ENCODE results near the gene CDC20.
A peak's percentile ranks its signal among the peaks of the same experiment; 100 is the strongest.

Gene CDC20

DNA sequence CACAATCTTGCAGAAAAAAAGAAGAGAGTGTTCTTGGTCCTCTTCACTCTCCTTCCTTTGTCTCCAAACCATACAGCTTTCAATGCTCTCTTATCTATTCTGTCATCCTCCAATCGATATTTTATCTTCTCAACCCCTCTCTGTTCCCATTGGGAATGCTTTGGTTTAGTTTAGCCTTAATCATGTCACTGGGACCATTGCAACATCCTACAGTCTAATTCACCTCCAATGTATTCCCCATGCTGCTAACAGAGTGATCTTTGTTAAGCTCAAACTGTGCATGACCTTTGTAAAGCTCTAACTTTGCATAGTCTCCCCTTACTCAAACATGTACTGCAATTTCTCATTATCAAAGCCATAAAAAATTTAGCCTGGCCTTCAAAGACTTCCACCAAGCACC, 18.2 kb upstream of the CDC20 start:
- FAIRE-seq (no peak), DNase-seq (ENCODE audit: insufficient read length, low spot score) (no peak)
- TF ChIP-seq, protein P1, sequence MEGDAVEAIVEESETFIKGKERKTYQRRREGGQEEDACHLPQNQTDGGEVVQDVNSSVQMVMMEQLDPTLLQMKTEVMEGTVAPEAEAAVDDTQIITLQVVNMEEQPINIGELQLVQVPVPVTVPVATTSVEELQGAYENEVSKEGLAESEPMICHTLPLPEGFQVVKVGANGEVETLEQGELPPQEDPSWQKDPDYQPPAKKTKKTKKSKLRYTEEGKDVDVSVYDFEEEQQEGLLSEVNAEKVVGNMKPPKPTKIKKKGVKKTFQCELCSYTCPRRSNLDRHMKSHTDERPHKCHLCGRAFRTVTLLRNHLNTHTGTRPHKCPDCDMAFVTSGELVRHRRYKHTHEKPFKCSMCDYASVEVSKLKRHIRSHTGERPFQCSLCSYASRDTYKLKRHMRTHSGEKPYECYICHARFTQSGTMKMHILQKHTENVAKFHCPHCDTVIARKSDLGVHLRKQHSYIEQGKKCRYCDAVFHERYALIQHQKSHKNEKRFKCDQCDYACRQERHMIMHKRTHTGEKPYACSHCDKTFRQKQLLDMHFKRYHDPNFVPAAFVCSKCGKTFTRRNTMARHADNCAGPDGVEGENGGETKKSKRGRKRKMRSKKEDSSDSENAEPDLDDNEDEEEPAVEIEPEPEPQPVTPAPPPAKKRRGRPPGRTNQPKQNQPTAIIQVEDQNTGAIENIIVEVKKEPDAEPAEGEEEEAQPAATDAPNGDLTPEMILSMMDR (IDR thresholded peaks at IDR 0.05; ENCODE audit: insufficient read depth, missing control alignments), result no peak

DNA sequence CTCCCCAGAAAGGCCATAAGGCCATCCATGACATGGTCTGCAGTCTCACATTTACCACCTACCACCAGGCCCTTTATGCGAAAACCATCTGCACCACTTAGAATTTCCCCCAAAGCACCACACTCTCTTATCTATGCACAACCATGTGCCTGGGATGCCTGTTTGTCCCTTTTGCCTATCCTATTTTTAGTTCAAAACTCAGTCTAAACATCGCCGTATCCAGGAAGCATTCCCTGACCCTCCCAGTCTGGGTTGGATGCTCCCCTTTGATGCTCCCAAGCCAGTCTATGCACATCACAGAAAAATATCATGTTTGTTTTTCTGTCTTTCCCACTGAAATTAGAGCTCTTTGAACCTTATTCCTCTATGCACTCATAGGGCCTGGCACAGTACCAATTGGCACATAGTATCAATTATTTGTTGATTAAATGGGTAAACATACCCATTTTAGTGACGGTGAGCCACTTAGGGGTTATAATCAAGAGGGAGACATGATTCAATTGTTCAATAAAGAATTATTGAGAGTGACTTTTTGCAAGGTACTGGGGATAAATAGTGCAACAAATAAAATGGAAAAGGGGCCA, 14.4 kb upstream of the CDC20 start:
- DNase-seq (ENCODE audit: insufficient read length, low spot score), result no peak
- FAIRE-seq, result no peak
- TF ChIP-seq, protein P1 (IDR thresholded peaks at IDR 0.05; ENCODE audit: insufficient read depth, missing control alignments), result no peak

GRCh38 chr1:43345120-43345519, 13.7 kb upstream of the CDC20 start:
- no peak for DNase-seq (ENCODE audit: insufficient read length, low spot score)
- FAIRE-seq, result no peak
- TF ChIP-seq, protein P1 (IDR thresholded peaks at IDR 0.05; ENCODE audit: insufficient read depth, missing control alignments), result no peak

DNA sequence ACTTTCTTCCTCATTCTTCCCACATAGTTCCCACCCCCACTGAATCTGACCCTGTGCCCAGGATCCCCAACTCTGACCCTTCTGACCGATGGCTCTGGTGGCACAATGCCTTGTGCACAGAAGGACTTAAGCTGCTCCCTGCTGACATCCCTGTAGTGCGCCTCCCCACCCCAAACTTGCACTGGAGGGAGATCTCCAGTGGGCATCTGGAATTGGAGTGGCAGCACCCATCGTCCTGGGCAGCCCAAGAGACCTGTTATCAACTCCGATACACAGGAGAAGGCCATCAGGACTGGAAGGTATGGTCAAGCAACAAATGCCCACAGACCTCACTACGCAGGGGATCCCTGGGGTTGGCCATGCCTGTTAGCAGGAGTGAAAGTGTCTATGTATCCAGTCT, 12.1 kb upstream of the CDC20 start:
- TF ChIP-seq, protein P1 (IDR thresholded peaks at IDR 0.05; ENCODE audit: insufficient read depth, missing control alignments), result no peak
- DNase-seq (ENCODE audit: insufficient read length, low spot score) (no peak), FAIRE-seq (no peak)

DNA sequence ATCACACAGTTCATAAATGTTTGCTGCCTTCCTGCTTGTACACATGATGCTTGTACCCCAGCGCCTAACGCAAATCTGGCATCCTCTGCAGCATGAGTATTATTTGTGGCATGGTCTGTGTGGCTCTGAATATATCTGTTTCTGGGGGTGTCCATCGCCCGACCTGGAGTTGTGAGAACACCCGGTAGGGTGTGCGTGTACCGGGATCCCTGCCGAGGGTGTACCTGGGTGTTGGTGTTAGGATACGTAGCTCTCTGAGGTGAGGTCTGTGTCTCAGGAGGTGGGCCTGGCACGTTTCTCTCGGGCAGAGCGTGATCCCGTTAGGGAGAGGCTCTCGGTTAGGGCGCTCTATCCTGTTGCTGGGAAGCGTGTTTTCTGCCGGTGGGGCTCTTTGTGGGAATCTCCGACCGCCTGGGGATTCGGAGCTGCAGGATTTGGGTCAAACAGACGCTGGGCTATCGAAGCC, 10.4 kb upstream of the CDC20 start:
- FAIRE-seq (no peak), DNase-seq (ENCODE audit: insufficient read length, low spot score) (no peak)
- TF ChIP-seq, protein P1 (IDR thresholded peaks at IDR 0.05; ENCODE audit: insufficient read depth, missing control alignments), result no peak

DNA sequence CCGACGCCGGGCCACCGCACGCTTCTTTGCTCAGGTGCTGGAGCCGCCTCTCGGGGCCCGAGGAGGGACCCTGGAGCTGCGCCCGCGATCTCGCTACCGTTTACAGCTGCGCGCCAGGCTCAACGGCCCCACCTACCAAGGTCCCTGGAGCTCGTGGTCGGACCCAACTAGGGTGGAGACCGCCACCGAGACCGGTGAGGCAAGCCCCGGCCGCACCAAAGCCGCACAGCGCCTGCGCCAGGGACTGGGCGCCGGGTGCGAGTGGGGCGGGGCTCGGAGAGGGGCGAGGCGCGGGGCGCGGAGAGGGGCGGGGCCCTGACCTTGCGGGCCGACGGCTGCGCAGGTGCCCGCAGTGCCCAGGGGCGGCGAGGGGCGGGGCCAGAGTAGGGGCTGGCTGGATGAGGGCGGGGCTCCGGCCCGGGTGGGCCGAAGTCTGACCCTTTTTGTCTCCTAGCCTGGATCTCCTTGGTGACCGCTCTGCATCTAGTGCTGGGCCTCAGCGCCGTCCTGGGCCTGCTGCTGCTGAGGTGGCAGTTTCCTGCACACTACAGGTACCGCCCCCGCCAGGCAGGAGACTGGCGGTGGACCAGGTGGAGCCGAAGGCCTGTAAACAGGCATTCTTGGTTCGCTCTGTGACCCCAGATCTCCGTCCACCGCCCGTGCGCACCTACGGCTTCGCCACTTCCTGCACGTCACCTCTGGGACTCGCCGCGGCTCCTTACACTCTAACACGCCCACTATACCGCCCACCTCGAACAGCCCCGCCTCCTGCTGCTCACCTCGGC, 9.8 kb upstream of the CDC20 start:
- TF ChIP-seq, protein P1 (IDR thresholded peaks at IDR 0.05; ENCODE audit: insufficient read depth, missing control alignments), result no peak
- DNase-seq (ENCODE audit: insufficient read length, low spot score) (peak; percentile 93), FAIRE-seq (no peak)

Measured in D721Med (cell line).